ENCODE measurements around the gene TENT5C. TPM values are rescaled to one million over a fixed set of nuclear protein-coding genes. Genes with fewer than 3 reads are reported as not detected.
A peak's percentile ranks its signal among the peaks of the same experiment; 100 is the strongest.

TENT5C gene
- total and polyA plus RNA-seq, 4 donors, result 1.0 to 17.7 (median 4.1) TPM

DNA sequence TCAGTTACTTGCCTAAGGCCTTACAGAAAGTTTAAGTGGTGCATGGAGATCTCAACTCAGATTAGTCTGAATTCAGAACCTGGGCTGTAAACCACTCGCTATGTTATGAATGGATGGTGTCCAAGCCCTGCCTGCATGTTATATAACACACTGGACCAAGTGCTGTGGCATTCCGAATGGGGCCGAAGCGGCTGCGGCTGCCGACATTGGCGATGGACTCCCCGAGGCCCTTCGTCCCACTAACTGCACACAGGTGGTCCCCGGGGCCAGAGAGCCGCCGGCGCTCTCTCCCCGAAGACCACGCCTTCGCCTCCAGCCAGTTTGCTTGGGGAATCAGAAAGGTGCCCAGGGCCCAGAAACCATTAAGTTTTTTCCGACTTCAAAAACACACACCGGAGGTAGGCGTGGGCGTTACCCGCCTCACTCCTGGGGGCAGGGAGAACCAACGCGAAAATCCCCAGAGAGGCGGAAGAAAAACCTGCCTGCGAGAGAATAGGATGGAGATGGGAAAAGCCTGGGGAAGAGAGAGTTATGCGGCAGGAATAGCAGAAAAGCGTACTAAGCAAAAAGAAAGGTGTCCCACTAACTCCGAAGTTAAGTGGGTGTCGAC, 579 bp upstream of the TENT5C start:
- WGBS, 2 donors, result 0 to 2% methylated on average over 29 of the region's 29 CpGs
- intact Hi-C loops (cut with DNase I), result loop anchor here (1.0 to 10.0 kb wide), 8 partner anchors 41 to 483 kb away; partner anchors contain the start of gene TRIM45 (in 1 of the 2)
- peak in 1 of 2 donors; percentile 83 for DNase-seq
- ATAC-seq (ENCODE audit: low FRiP score), result peak; percentile 37
- Histone ChIP-seq H3K9me3 (ENCODE audit: control insufficient read depth, low read length) (no peaks in the 10 kb centered on the region), H3K27me3 (ENCODE audit: control insufficient read depth in 1 of 2, insufficient read depth in 2 of 2, low read length in 1 of 2) (no peaks in the 10 kb centered on the region), H3K4me1 (ENCODE audit: control insufficient read depth in 1 of 2, insufficient read depth in 2 of 2, low read length in 2 of 2) (peaks cover 0 to 4% of the 10 kb centered on the region in 2 donors), H3K4me3 (ENCODE audit: low read length in 2 of 2) (peak overlapping the region; percentile 50 to 74), H3K36me3 (ENCODE audit: control insufficient read depth in 1 of 2, insufficient read depth in 2 of 2, low read length in 1 of 2) (no peaks in the 10 kb centered on the region), H3K27ac (ENCODE audit: low read depth in 1 of 2, low read length in 2 of 2) (peak overlapping the region in 1 of 2 donors; percentile 83)

DNA sequence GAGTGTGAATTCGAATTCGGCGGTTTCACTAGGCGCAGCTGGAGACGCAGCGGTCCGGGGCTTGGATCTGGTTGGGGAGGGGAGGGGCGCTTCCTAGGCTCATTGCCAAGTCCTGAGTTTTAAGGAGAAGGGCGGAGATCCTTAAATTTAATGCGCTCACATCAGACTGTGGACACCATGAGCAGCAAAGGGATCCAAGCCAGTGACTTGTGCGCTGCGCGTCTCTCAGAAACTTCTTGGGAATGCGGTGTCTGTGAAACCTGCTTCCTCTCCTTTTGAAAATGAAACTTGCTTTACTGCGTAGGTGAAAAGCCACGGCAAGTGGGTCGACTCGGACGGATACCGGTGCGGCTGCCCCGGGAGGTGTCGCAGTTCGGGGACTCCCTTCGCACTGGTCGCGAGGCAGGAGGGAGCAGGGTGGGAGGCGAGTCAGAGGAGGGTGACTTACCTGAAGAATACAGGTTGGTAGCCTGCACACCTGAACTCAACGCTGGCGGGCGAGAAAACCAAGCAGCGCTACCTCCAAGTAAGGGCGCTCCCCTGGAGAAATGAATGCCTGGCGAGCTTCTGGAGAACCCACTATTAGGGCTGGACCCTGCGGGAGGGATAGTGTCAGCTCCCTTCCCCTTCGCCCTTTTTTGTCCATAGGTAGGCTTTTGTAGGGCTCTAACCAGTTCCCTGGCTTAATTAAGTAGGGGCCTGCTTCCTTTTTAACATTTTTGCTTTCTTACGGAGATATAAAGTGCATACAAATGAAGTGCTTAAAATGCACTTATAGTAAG, 992 bp downstream of the TENT5C start:
- DNase-seq, result peak; percentile 72 to 87
- Histone ChIP-seq H3K4me1 (ENCODE audit: control insufficient read depth in 1 of 2, insufficient read depth in 2 of 2, low read length in 2 of 2) (no peaks in the 10 kb centered on the region), H3K27me3 (ENCODE audit: control insufficient read depth in 1 of 2, insufficient read depth in 2 of 2, low read length in 1 of 2) (no peaks in the 10 kb centered on the region), H3K9me3 (ENCODE audit: control insufficient read depth, low read length) (no peaks in the 10 kb centered on the region), H3K4me3 (ENCODE audit: low read length in 2 of 2) (peak overlapping the region; percentile 37 to 67), H3K36me3 (ENCODE audit: control insufficient read depth in 1 of 2, insufficient read depth in 2 of 2, low read length in 1 of 2) (no peaks in the 10 kb centered on the region), H3K27ac (ENCODE audit: low read depth in 1 of 2, low read length in 2 of 2) (peak overlapping the region in 1 of 2 donors; percentile 80)
- intact Hi-C loops (cut with DNase I), result loop anchor here (5.0 to 10.0 kb wide), 7 partner anchors 70 to 485 kb away; partner anchors contain the start of gene TRIM45 (in 1 of the 2)
- WGBS, 2 donors, result 1% methylated on average over 37 of the region's 37 CpGs
- ATAC-seq (ENCODE audit: low FRiP score), result peak; percentile 47

DNA sequence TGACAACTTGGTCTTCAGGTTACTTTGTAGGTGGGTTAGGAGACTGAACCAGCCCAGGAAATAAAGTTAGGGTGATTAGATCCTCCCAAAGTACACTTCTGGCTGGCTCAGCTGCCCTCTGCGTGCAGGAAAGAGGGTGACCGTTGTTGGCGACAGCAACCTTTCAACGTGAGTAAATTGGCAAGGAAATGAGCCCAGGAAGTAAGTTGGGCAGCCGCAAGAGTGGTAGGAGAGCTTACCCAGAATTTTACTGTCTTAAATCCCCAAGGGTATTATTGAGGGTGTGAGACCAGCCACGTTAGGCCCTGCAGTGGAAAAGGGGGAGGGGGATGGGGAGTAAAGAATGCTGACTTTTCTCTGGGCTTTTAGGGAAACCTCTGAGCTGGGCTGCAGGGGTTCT, 1.6 kb downstream of the TENT5C start:
- Histone ChIP-seq H3K36me3 (ENCODE audit: control insufficient read depth in 1 of 2, insufficient read depth in 2 of 2, low read length in 1 of 2) (no peaks in the 10 kb centered on the region), H3K4me1 (ENCODE audit: control insufficient read depth in 1 of 2, insufficient read depth in 2 of 2, low read length in 2 of 2) (no peaks in the 10 kb centered on the region), H3K27ac (ENCODE audit: low read depth in 1 of 2, low read length in 2 of 2) (no peak overlapping the region), H3K9me3 (ENCODE audit: control insufficient read depth, low read length) (no peaks in the 10 kb centered on the region), H3K27me3 (ENCODE audit: control insufficient read depth in 1 of 2, insufficient read depth in 2 of 2, low read length in 1 of 2) (no peaks in the 10 kb centered on the region), H3K4me3 (ENCODE audit: low read length in 2 of 2) (peak overlapping the region; percentile 37 to 67)
- no peak for ATAC-seq (ENCODE audit: low FRiP score)
- intact Hi-C loops (cut with DNase I), result loop anchor here (5.0 to 10.0 kb wide), 7 partner anchors 70 to 485 kb away; partner anchors contain the start of gene TRIM45 (in 1 of the 2)
- DNase-seq, result peak in 1 of 2 donors; percentile 65
- WGBS, 2 donors, result 1 to 2% methylated on average over 6 of the region's 6 CpGs

DNA sequence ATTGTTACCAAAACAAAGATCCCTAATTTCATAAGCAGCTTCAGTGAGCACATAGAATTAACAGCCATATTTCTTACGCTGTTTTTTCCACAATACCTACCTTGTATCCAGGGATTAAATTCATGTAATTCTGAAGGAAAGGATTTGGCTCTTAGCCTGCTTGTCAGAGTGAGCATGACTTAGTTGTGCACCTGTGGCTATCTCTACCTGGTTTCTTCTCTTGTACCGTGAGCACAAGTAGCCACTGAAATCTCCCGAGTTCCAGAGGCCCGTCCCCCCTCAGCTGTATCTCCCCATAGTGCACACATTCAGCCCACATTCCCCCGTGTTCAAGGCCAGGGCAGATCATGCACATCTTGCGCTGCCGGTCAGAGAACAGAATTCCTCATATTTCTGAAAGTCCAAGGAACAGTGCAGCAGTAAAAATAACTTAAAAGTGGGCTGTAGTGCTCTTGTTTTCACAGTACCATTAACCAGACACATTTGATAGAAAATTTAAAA, 2.3 kb downstream of the TENT5C start:
- Histone ChIP-seq H3K9me3 (ENCODE audit: control insufficient read depth, low read length) (no peaks in the 10 kb centered on the region), H3K27me3 (ENCODE audit: control insufficient read depth in 1 of 2, insufficient read depth in 2 of 2, low read length in 1 of 2) (no peaks in the 10 kb centered on the region), H3K36me3 (ENCODE audit: control insufficient read depth in 1 of 2, insufficient read depth in 2 of 2, low read length in 1 of 2) (no peaks in the 10 kb centered on the region), H3K4me3 (ENCODE audit: low read length in 2 of 2) (no peak overlapping the region), H3K27ac (ENCODE audit: low read depth in 1 of 2, low read length in 2 of 2) (no peak overlapping the region), H3K4me1 (ENCODE audit: control insufficient read depth in 1 of 2, insufficient read depth in 2 of 2, low read length in 2 of 2) (no peaks in the 10 kb centered on the region)
- 35 to 40% methylated on average over 7 of the region's 7 CpGs for WGBS, 2 donors
- no peak for ATAC-seq (ENCODE audit: low FRiP score)
- DNase-seq, result no peak
- intact Hi-C loops (cut with DNase I), result loop anchor here (5.0 to 10.0 kb wide), 7 partner anchors 71 to 486 kb away; partner anchors contain the start of gene TRIM45 (in 1 of the 2)

DNA sequence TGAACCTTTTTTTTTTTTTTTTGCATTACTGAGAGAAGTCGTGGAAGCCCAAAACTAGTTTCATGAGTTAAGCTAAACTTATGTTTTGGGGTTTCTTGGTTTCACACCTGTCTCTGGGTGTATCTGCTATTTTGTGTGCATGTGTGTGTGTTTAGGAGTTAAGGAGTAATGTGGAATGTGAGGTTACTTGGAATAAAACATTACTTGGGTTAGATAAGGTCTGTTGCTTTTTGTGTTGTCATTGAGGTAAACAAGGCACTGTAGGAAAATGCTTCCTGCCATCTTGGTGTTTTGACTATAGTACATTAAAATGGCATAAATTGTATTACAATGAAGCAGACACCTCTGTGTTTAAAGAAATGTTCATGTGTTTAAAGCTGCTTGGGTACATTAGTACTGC, 2.9 kb downstream of the TENT5C start:
- WGBS, 2 donors, result 25 to 38% methylated on average over 1 of the region's 1 CpG
- Histone ChIP-seq H3K36me3 (ENCODE audit: control insufficient read depth in 1 of 2, insufficient read depth in 2 of 2, low read length in 1 of 2) (no peaks in the 10 kb centered on the region), H3K27ac (ENCODE audit: low read depth in 1 of 2, low read length in 2 of 2) (no peak overlapping the region), H3K27me3 (ENCODE audit: control insufficient read depth in 1 of 2, insufficient read depth in 2 of 2, low read length in 1 of 2) (no peaks in the 10 kb centered on the region), H3K9me3 (ENCODE audit: control insufficient read depth, low read length) (no peaks in the 10 kb centered on the region), H3K4me1 (ENCODE audit: control insufficient read depth in 1 of 2, insufficient read depth in 2 of 2, low read length in 2 of 2) (no peaks in the 10 kb centered on the region), H3K4me3 (ENCODE audit: low read length in 2 of 2) (no peak overlapping the region)
- intact Hi-C loops (cut with DNase I), result loop anchor here (5.0 to 10.0 kb wide), 7 partner anchors 71 to 486 kb away; partner anchors contain the start of gene TRIM45 (in 1 of the 2)
- no peak for DNase-seq
- ATAC-seq (ENCODE audit: low FRiP score), result no peak

DNA sequence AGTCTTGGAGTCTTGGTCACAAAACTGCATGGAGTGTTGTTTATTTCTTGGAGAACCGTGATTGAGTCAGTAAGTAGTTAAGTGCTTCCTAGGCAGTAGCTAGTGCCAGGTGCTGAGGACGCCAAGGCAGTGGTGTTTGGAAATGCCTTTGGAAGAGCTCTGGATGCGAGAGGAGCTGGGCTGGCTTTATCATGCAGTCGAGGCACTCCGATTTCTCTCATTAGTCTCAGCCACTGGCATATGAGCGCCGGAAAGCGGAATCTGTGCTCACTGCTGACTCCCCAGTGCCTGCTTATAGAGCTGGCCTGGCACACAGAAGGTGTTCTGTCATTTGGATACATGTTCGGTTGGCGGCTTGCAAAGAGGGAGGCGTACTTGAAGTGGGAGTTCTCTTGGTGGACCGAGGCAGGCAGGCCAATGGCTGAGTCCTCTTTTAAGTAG, 3.6 kb downstream of the TENT5C start:
- DNase-seq (peak in 1 of 2 donors; percentile 62), ATAC-seq (ENCODE audit: low FRiP score) (no peak)
- 18 to 20% methylated on average over 12 of the region's 12 CpGs for WGBS, 2 donors
- Histone ChIP-seq H3K9me3 (ENCODE audit: control insufficient read depth, low read length) (no peaks in the 10 kb centered on the region), H3K27me3 (ENCODE audit: control insufficient read depth in 1 of 2, insufficient read depth in 2 of 2, low read length in 1 of 2) (no peaks in the 10 kb centered on the region), H3K4me3 (ENCODE audit: low read length in 2 of 2) (no peak overlapping the region), H3K36me3 (ENCODE audit: control insufficient read depth in 1 of 2, insufficient read depth in 2 of 2, low read length in 1 of 2) (no peaks in the 10 kb centered on the region), H3K4me1 (ENCODE audit: control insufficient read depth in 1 of 2, insufficient read depth in 2 of 2, low read length in 2 of 2) (peaks cover 0 to 3% of the 10 kb centered on the region in 2 donors), H3K27ac (ENCODE audit: low read depth in 1 of 2, low read length in 2 of 2) (no peak overlapping the region)
- intact Hi-C loops (cut with DNase I), result loop anchor here (5.0 to 10.0 kb wide), 7 partner anchors 72 to 487 kb away; partner anchors contain the start of gene TRIM45 (in 1 of the 2)

DNA sequence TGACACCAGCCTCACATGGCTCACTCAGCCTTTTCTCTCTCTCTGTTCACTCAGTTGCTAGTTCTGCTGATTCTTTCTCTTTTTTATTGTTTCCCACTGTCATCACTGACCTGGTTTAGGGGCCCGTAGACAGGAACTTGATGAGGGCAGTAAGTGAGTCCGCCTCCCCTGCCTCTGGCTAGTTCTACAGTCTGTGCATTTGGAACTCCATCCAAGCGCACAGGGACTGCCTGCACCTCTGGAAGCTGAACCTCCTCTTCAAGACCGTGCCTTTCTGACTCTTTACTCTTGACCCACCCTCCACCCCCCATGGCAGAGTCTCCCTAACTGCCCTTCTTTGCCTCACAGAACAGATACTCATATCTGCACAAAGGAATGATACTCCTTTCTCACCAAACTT, 4.2 kb downstream of the TENT5C start:
- peaks cover 0 to 4% of the 10 kb centered on the region in 2 donors for H3K4me1 ChIP-seq (ENCODE audit: control insufficient read depth in 1 of 2, insufficient read depth in 2 of 2, low read length in 2 of 2)
- intact Hi-C loops (cut with DNase I), result loop anchor here in 1 of 2 donors (5.0 kb wide), 1 partner anchor 47 kb away; no protein-coding TSS in a partner anchor
- ATAC-seq (ENCODE audit: low FRiP score) (no peak), DNase-seq (no peak)
- no peaks in the 10 kb centered on the region for H3K27me3 ChIP-seq (ENCODE audit: control insufficient read depth in 1 of 2, insufficient read depth in 2 of 2, low read length in 1 of 2)
- 73 to 75% methylated on average over 4 of the region's 4 CpGs for WGBS, 2 donors
- H3K36me3 ChIP-seq (ENCODE audit: control insufficient read depth in 1 of 2, insufficient read depth in 2 of 2, low read length in 1 of 2), result no peaks in the 10 kb centered on the region
- H3K27ac ChIP-seq (ENCODE audit: low read depth in 1 of 2, low read length in 2 of 2), result no peak overlapping the region
- H3K4me3 ChIP-seq (ENCODE audit: low read length in 2 of 2), result no peak overlapping the region
- no peaks in the 10 kb centered on the region for H3K9me3 ChIP-seq (ENCODE audit: control insufficient read depth, low read length)

DNA sequence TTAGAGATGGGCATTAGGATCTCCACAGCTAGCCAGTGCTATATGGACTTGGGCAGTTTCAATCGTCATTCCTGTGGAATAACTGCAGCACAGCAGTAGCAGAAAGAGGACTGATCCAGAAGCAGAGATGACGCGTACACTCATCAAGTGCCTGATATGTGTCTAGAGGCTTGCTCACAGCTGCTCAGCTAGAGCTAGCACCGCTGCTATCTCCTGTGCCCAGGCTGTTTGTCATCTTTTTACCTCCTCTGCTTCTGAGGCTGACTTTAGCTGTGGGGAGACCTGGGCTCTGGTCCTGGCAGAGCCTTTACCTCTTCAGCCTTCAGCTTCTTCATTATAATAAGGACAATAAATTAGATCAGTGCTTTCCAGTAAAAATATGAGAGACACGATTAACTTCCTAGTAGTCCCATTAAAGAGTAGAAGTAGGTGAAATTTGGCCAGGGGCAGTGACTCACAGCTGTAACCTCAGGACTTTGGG, 5.3 kb downstream of the TENT5C start:
- 76 to 80% methylated on average over 5 of the region's 5 CpGs for WGBS, 2 donors
- Histone ChIP-seq H3K27ac (ENCODE audit: low read depth in 1 of 2, low read length in 2 of 2) (no peak overlapping the region), H3K4me3 (ENCODE audit: low read length in 2 of 2) (no peak overlapping the region), H3K36me3 (ENCODE audit: control insufficient read depth in 1 of 2, insufficient read depth in 2 of 2, low read length in 1 of 2) (no peaks in the 10 kb centered on the region), H3K27me3 (ENCODE audit: control insufficient read depth in 1 of 2, insufficient read depth in 2 of 2, low read length in 1 of 2) (no peaks in the 10 kb centered on the region), H3K4me1 (ENCODE audit: control insufficient read depth in 1 of 2, insufficient read depth in 2 of 2, low read length in 2 of 2) (peaks cover 0 to 4% of the 10 kb centered on the region in 2 donors), H3K9me3 (ENCODE audit: control insufficient read depth, low read length) (no peaks in the 10 kb centered on the region)
- intact Hi-C loops (cut with DNase I), result loop anchor here in 1 of 2 donors (5.0 kb wide), 1 partner anchor 46 kb away; no protein-coding TSS in a partner anchor
- ATAC-seq (ENCODE audit: low FRiP score), result no peak
- no peak for DNase-seq

Measured in aorta (tissue), 5 donors.